GM12878 (cell line): Measurements from ENCODE around the gene TRAF5. TPM values are rescaled to one million over a fixed set of nuclear protein-coding genes. Genes with fewer than 3 reads are reported as not detected.

Source experiments
- ATAC-seq: fragments of 200-7000 bp; cut with Tn5 transposase; 3 replicates; pipeline ENCODE4 v1.9.1; 2020; ENCODE audit warnings: mild to moderate bottlenecking, moderate library complexity
- BruUV-seq: library from RNA; stranded (reverse); fragments of 400-500 nt; replicated peaks from 2 replicates; lab custom pipeline; 2021; lab: Mats Ljungman, UMichigan
- CTCF ChIA-PET: fragments of 300-600 bp; sonication (Branson Sonifier 250); formaldehyde crosslinking; extraction: SDS; loops from one replicate; lab custom pipeline; 2021; ENCODE audit warnings: inconsistent platforms; lab: Yijun Ruan, JAX
- POLR2A ChIA-PET: fragments of 350-600 bp; formaldehyde crosslinking; extraction: SDS; loops from one replicate; lab custom pipeline; 2021; ENCODE audit warnings: inconsistent platforms; lab: Charles Lee
- RAD21 ChIA-PET: fragments of 300-600 bp; sonication (Branson Sonifier 250); formaldehyde crosslinking; loops from one replicate; lab custom pipeline; 2023; ENCODE audit warnings: antibody characterized with exemption; ENCODE audit not compliant: unreplicated experiment; lab: Charles Lee
- SMC1A ChIA-PET: fragments of 300-600 bp; sonication (Branson Sonifier 250); formaldehyde crosslinking; loops from one replicate; lab custom pipeline; 2023; ENCODE audit not compliant: unreplicated experiment, uncharacterized antibody; lab: Charles Lee
- DNase-seq: peaks from one replicate; pipeline ENCODE4 v3.0.0-alpha.2; 2011; ENCODE audit warnings: low read depth, low spot score
- FAIRE-seq: peaks from 3 replicates; lab custom pipeline; 2011; peaks lifted over from hg19 to GRCh38; lab: Jason Lieb, UNC
- H2AFZ ChIP-seq: 2 replicates; pipeline ENCODE4 v1.6.0; 2011; ENCODE audit warnings: low read depth, low read length, control low read depth; ENCODE audit not compliant: control insufficient read depth
- H3K27ac ChIP-seq: 2 replicates; pipeline ENCODE4 v1.5.1; 2011; ENCODE audit warnings: control low read depth; ENCODE audit not compliant: control insufficient read depth, insufficient read depth
- H3K27me3 ChIP-seq, 2 experiments: replicated peaks in 1 of 2; 2 replicates each; pipeline versions ENCODE4 v1.6.0 to v1.6.1; 2011; ENCODE audit warnings: low read length in 1 of 2; ENCODE audit not compliant: control insufficient read depth in 2 of 2, insufficient read depth in 2 of 2
- H3K36me3 ChIP-seq, 2 experiments: 2 replicates each; pipeline ENCODE4 v1.5.1; 2011; ENCODE audit warnings: low read length in 1 of 2; ENCODE audit not compliant: control insufficient read depth in 2 of 2, insufficient read depth in 2 of 2
- H3K4me1 ChIP-seq: 2 replicates; pipeline ENCODE4 v1.6.1; 2011; ENCODE audit warnings: mild to moderate bottlenecking, low read length, moderate library complexity, mixed read lengths; ENCODE audit not compliant: control insufficient read depth, insufficient read depth
- H3K4me2 ChIP-seq: 2 replicates; pipeline ENCODE4 v1.6.0; 2011; ENCODE audit warnings: control low read depth; ENCODE audit not compliant: control insufficient read depth, insufficient read depth
- H3K4me3 ChIP-seq: fragments of 200-600 bp; sonication (generic); 2 replicates; pipeline ENCODE4 v1.5.1; 2016
- H3K79me2 ChIP-seq: 2 replicates; pipeline ENCODE4 v1.6.0; 2011; ENCODE audit warnings: low read length; ENCODE audit not compliant: control insufficient read depth, insufficient read depth
- H3K9ac ChIP-seq: 2 replicates; pipeline ENCODE4 v1.8.0; 2011; ENCODE audit warnings: low read length, control low read depth, mixed read lengths; ENCODE audit not compliant: control insufficient read depth, insufficient read depth
- H3K9me3 ChIP-seq: replicated peaks from 3 replicates; pipeline ENCODE4 v1.5.1; 2011; ENCODE audit warnings: mild to moderate bottlenecking, low read length; ENCODE audit not compliant: control insufficient read depth, insufficient read depth
- H4K20me1 ChIP-seq: 2 replicates; pipeline ENCODE4 v1.6.0; 2011; ENCODE audit not compliant: control insufficient read depth, insufficient read depth
- EED ChIP-seq: sonication (generic); IDR thresholded peaks from 2 replicates; pipeline ENCODE4 v1.6.1; 2016; ENCODE audit warnings: antibody characterized with exemption, low read depth
- RUNX3 ChIP-seq: IDR thresholded peaks from 2 replicates; pipeline ENCODE4 v1.6.1; 2012; ENCODE audit warnings: low read length, inconsistent platforms
- SMAD1 ChIP-seq: fragments of 450-650 bp; IDR thresholded peaks from 2 replicates; pipeline ENCODE4 v1.6.1; 2018; ENCODE audit warnings: mild to moderate bottlenecking, low read depth; ENCODE audit not compliant: partially characterized antibody
- WGBS: methylation state at CpG from one replicate; pipeline ENCODE4 v1.1.6; 2016; ENCODE audit warnings: low lambda C conversion rate; ENCODE audit not compliant: insufficient replicate concordance, insufficient coverage; ENCODE audit errors: missing lambda C conversion rate; 5-methylcytosine and 5-hydroxymethylcytosine counted together
- in situ Hi-C: fragments of 300-500 bp; cut with MboI; formaldehyde crosslinking; loops from 9 replicates; pipeline ENCODE4 v1.14.3; 2018; ENCODE audit warnings: mixed read lengths
- intact Hi-C: fragments of 100-400 bp; cut with micrococcal nuclease; formaldehyde crosslinking; loops from one replicate; pipeline ENCODE4 v1.14.2; 2022; ENCODE audit not compliant: unreplicated experiment
- polyA plus RNA-seq, 11 experiments: library from polyadenylated mRNA; depleted of rRNA in 4 of 11; unstranded in 6 of 11; stranded (reverse) in 5 of 11; fragments of >200 nt; fragmentation: Nextera tagmentation in 4 of 11; fragmentation: Illumina TruSeq in 1 of 11; extraction: Ambion mirVana in 4 of 11; extraction: Trizol in 1 of 11; gene quantifications; 1 replicate in 1 of 11; 2 replicates in 10 of 11; pipeline versions ENCODE4 v1.2.1 to v1.2.3, GENCODE V29; 2011 to 2016; ENCODE audit warnings: inconsistent platforms in 2 of 11, missing spikeins in 2 of 11, low read depth in 1 of 11
- total RNA-seq, 4 experiments: library from RNA; depleted of rRNA in 3 of 4; stranded (reverse); fragments of >200 nt in 3 of 4; fragmentation: Illumina TruSeq in 1 of 4; extraction: Trizol in 1 of 4; gene quantifications; 2 replicates each; pipeline versions ENCODE4 v1.2.1 to v1.2.3, GENCODE V29; 2013 to 2021
- TF ChIP-seq, protein P1 (sequence below): IDR thresholded peaks from 2 replicates; pipeline ENCODE4 v1.6.1; 2011; ENCODE audit warnings: borderline replicate concordance, low read depth, mild to moderate bottlenecking, moderate library complexity, mixed read lengths, low read length; ENCODE audit not compliant: insufficient read depth; ENCODE audit errors: extremely low read length

TRAF5 gene
- total and polyA plus RNA-seq, 10 of the 15 experiments (the other 5 are each of a cell fraction or from before 2014, with no cell fraction given) = 10.6 to 36.5 (median 26.3) TPM

DNA sequence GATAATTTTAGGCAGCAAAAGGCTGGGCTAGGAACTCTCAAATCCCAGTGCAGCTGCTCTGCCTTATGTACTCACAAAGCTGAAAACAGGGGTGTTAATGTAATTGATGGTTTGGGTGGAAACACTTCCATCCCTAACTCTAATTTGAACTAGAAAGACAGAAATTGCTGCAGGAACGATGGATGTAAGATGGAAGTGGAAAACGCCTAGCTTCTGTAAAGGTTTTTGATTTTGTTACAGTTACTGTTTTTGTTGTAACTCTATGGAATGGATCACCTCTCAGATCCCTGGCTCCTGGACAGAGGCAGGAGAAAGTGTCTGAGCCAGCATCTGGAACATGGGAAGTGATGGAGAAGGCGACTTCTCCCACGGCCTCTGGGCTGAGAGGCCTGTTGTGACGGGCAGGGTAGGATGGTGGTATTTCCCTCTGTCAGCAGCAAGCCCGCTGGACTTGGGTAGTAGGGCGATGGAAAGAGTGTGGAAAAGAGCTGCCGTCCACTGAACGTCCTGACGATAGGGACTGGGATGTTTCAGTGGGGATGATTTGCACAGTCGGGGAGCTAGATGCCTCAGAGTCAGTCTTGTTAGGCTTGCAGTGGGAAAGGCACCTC is 1.6 kb downstream of the TRAF5 start:
- Histone ChIP-seq H3K36me3 (0 out of 4 replicates have a peak, but pooled peaks cover 0 to 4% of the 10 kb centered on the region in 2 experiments), H3K27ac (peak overlapping the region; percentile 81), H3K79me2 (peaks cover 71% of the 10 kb centered on the region), H4K20me1 (no peaks in the 10 kb centered on the region), H2AFZ (peak overlapping the region; percentile 22), H3K9ac (peak overlapping the region; percentile 83), H3K4me2 (peak overlapping the region; percentile 99), H3K9me3 (no peaks in the 10 kb centered on the region), H3K4me1 (peaks cover 48% of the 10 kb centered on the region), H3K4me3 (peak overlapping the region; percentile 65), H3K27me3 (no peaks in the 10 kb centered on the region)
- TSS peak; percentile 58 for BruUV-seq
- no peak for TF ChIP-seq SMAD1
- 0 out of 2 replicates have a peak, but pooled peaks have one; percentile 34 for TF ChIP-seq EED
- intact Hi-C loops (loop anchor here (5.0 kb wide), 1 partner anchor 249 kb away; the partner anchor contains the start of gene SLC30A1), in situ Hi-C loops (loop anchor here (10.0 kb wide), 1 partner anchor 187 kb away; no protein-coding TSS in a partner anchor)
- SMC1A ChIA-PET = interaction anchor here (0.7 to 3.6 kb wide), 20 partner anchors 8 to 928 kb away, joined by 3 to 29 read pairs (median 5); no protein-coding TSS in a partner anchor
- 22% methylated on average over 11 of the region's 11 CpGs for WGBS
- DNase-seq (no peak), ATAC-seq (peak; percentile 3), FAIRE-seq (no peak)
- POLR2A ChIA-PET = interaction anchor here (1.0 to 2.3 kb wide), 11 partner anchors 10 to 70 kb away, joined by 3 to 9 read pairs (median 5); no protein-coding TSS in a partner anchor
- CTCF ChIA-PET = interaction anchor here (0.7 to 11.0 kb wide), 15 partner anchors 10 to 327 kb away, joined by 3 to 99 read pairs (median 6); no protein-coding TSS in a partner anchor
- RAD21 ChIA-PET = interaction anchor here (0.6 to 3.7 kb wide), 14 partner anchors 15 to 370 kb away, joined by 3 to 13 read pairs (median 4); no protein-coding TSS in a partner anchor

DNA sequence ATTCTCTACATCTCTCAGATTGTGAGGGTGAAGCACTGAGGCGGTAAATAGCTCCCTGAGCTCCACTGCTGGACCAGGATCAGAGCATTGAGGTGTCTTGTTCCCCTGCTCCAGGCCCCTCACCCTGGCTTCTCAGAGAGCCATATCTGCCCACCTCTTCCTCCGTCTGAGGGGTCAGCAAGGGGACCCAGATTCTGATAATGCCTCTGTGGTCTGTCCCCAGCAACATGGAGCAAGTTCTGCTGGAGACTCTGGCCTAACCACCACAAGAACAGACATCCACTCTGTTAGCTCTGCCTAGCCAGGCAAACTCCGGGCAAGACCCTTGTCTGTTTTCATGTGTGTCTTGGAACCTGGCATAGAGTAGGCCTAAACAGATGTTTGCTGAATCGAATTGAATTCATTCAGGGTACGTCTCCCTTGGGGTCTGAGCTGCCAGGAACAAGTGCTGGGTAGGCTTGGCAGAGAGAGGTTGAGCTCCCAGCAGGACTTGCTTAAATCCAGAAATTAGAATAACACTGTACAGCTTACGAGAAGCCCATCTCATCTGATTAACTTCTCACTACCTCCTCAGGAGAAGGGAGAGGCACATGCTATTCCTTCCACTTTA is 2.3 kb downstream of the TRAF5 start:
- peak overlapping the region; percentile 81 for H3K27ac ChIP-seq
- POLR2A ChIA-PET = interaction anchor here (1.1 to 2.3 kb wide), 9 partner anchors 9 to 250 kb away, joined by 3 to 9 read pairs (median 6); partner anchors contain the start of gene SLC30A1
- 0 out of 4 replicates have a peak, but pooled peaks cover 0 to 4% of the 10 kb centered on the region in 2 experiments for H3K36me3 ChIP-seq
- TF ChIP-seq, protein P1, sequence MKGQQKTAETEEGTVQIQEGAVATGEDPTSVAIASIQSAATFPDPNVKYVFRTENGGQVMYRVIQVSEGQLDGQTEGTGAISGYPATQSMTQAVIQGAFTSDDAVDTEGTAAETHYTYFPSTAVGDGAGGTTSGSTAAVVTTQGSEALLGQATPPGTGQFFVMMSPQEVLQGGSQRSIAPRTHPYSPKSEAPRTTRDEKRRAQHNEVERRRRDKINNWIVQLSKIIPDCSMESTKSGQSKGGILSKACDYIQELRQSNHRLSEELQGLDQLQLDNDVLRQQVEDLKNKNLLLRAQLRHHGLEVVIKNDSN = no peak
- TF ChIP-seq RUNX3 = 0 out of 2 replicates have a peak, but pooled peaks have one; percentile 5
- CTCF ChIA-PET = interaction anchor here (0.9 to 11.0 kb wide), 14 partner anchors 9 to 326 kb away, joined by 3 to 99 read pairs (median 6); no protein-coding TSS in a partner anchor
- FAIRE-seq (peak; percentile 23), ATAC-seq (peak; percentile 8), DNase-seq (no peak)
- intact Hi-C loops = loop anchor here (5.0 kb wide), 1 partner anchor 248 kb away; the partner anchor contains the start of gene SLC30A1
- H3K27me3 ChIP-seq = no peaks in the 10 kb centered on the region
- H3K79me2 ChIP-seq = peaks cover 79% of the 10 kb centered on the region
- H3K4me2 ChIP-seq = peak overlapping the region; percentile 99
- RAD21 ChIA-PET = interaction anchor here (0.6 to 3.7 kb wide), 16 partner anchors 10 to 369 kb away, joined by 3 to 13 read pairs (median 4); no protein-coding TSS in a partner anchor
- peak overlapping the region; percentile 65 for H3K4me3 ChIP-seq
- no TSS peak for BruUV-seq
- WGBS = 23% methylated on average over 6 of the region's 6 CpGs
- H3K4me1 ChIP-seq = peaks cover 48% of the 10 kb centered on the region
- H3K9ac ChIP-seq = peak overlapping the region; percentile 83
- H3K9me3 ChIP-seq = no peaks in the 10 kb centered on the region
- H4K20me1 ChIP-seq = no peaks in the 10 kb centered on the region
- peak overlapping the region; percentile 42 for H2AFZ ChIP-seq
- SMC1A ChIA-PET = interaction anchor here (0.9 to 3.6 kb wide), 21 partner anchors 8 to 929 kb away, joined by 3 to 29 read pairs (median 4); no protein-coding TSS in a partner anchor
- in situ Hi-C loops = loop anchor here (10.0 kb wide), 1 partner anchor 186 kb away; no protein-coding TSS in a partner anchor
